Stimulated activated CD8-positive, alpha-beta memory T cell treated with anti-CD3 and anti-CD28 coated beads, Interleukin-15, amount 100 ng/mL, for 1 hour (primary cell): ENCODE data around the gene ANKRD18B.
"Not testable (repeated sequence)": the region's sequence is repeated elsewhere in the genome, so short reads cannot be mapped to it uniquely, and the experiment has no call there.

Experiments
- DNase-seq: peaks from one replicate; pipeline ENCODE4 v3.0.0-alpha.2; 2020; ENCODE audit warnings: low read depth

Gene ANKRD18B

GRCh38 chr9:33523397-33524305 lies at the start of gene ANKRD18B:
Gene ANKRD18B, plus strand, starts transcription at chr9:33524251. Its CDS starts 239 bp downstream, at chr9:33524490.
- peak; percentile 3 for DNase-seq

GRCh38 chr9:33475357-33475756 lies 48.7 kb upstream of the ANKRD18B start:
- no peak for DNase-seq

- DNase-seq: no peak
Observed at GRCh38 chr9:33476503-33476902, 47.5 kb upstream of the ANKRD18B start.

- no peak for DNase-seq
Observed at GRCh38 chr9:33480106-33480505, 43.9 kb upstream of the ANKRD18B start.

GRCh38 chr9:33480976-33481375 lies 43.1 kb upstream of the ANKRD18B start:
- no peak for DNase-seq

- not testable (repeated sequence) for DNase-seq
Observed at GRCh38 chr9:33485312-33485711, 38.7 kb upstream of the ANKRD18B start.

GRCh38 chr9:33489066-33489465 lies 35.0 kb upstream of the ANKRD18B start:
- DNase-seq: no peak

GRCh38 chr9:33493819-33494218 lies 30.2 kb upstream of the ANKRD18B start:
- DNase-seq: not testable (repeated sequence)

GRCh38 chr9:33498387-33498786 lies 25.7 kb upstream of the ANKRD18B start:
- DNase-seq: no peak

GRCh38 chr9:33506626-33507370 lies 17.3 kb upstream of the ANKRD18B start:
- no peak for DNase-seq

GRCh38 chr9:33510262-33511183 lies 13.5 kb upstream of the ANKRD18B start:
- peak; percentile 2 for DNase-seq

GRCh38 chr9:33511184-33511517 lies 12.9 kb upstream of the ANKRD18B start:
- not testable (repeated sequence) for DNase-seq

- not testable (repeated sequence) for DNase-seq
Observed at GRCh38 chr9:33512535-33512934, 11.5 kb upstream of the ANKRD18B start.

GRCh38 chr9:33515342-33515995 lies 8.6 kb upstream of the ANKRD18B start:
- not testable (repeated sequence) for DNase-seq

GRCh38 chr9:33516397-33516796 lies 7.7 kb upstream of the ANKRD18B start:
- DNase-seq: not testable (repeated sequence)

- no peak for DNase-seq
Observed at GRCh38 chr9:33517373-33517772, 6.7 kb upstream of the ANKRD18B start.

- DNase-seq: not testable (repeated sequence)
Observed at GRCh38 chr9:33517934-33518577, 6.0 kb upstream of the ANKRD18B start.

GRCh38 chr9:33521861-33522260 lies 2.2 kb upstream of the ANKRD18B start:
- not testable (repeated sequence) for DNase-seq

GRCh38 chr9:33524306-33524947 lies 376 bp downstream of the ANKRD18B start:
- DNase-seq: no peak

GRCh38 chr9:33528069-33528468 lies 4.0 kb downstream of the ANKRD18B start:
- not testable (repeated sequence) for DNase-seq
